ENCODE data around the gene MRPS18A. TPM values are rescaled to one million over a fixed set of nuclear protein-coding genes. Genes with fewer than 3 reads are reported as not detected.
A peak's percentile ranks its signal among the peaks of the same experiment; 100 is the strongest.

MRPS18A gene
- total RNA-seq, 1 experiment from 2014 or later = 125 TPM

DNA sequence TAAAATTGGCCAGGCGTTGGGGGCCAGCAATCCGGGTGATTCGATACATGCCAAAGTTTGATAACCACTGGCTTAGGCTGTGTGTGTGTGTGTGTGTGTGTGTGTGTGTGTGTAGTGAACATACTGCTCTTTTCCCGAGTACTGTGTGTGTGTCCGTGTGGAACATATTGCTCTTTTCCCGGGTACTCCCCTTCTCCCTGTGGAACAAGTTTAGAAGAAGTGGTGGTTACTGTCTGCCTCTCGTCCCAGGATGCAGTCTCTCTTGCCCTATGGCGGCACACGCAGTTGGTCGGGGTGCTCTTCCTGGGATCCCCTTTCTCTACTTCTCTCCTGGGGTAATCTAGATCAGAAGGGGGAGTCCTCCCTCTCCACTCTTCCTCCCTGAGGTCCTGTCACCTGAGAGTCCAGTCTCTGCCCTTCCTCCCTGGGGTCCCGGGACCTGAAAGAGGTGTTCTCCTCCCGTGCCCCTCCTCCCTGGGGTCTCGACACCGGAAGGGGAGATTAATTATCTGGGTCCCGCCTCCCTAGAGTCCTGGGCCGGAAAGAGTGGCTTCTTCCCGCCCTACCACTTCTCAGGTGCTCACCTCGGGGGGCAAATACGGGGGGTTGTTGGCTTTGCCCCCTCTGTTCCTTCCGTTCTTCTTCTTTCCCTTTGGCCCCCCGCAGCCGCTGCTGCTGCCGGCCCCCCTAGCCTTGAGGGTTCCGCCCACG is 59.0 kb downstream of the MRPS18A start:
- in situ Hi-C loops (cut with HindIII; ENCODE audit: low pct_unique_long_range_greater_than_20kb, low sequenced_read_pairs) = no loop called here
- peak; percentile 66 for DNase-seq (ENCODE audit: low read depth)

DNA sequence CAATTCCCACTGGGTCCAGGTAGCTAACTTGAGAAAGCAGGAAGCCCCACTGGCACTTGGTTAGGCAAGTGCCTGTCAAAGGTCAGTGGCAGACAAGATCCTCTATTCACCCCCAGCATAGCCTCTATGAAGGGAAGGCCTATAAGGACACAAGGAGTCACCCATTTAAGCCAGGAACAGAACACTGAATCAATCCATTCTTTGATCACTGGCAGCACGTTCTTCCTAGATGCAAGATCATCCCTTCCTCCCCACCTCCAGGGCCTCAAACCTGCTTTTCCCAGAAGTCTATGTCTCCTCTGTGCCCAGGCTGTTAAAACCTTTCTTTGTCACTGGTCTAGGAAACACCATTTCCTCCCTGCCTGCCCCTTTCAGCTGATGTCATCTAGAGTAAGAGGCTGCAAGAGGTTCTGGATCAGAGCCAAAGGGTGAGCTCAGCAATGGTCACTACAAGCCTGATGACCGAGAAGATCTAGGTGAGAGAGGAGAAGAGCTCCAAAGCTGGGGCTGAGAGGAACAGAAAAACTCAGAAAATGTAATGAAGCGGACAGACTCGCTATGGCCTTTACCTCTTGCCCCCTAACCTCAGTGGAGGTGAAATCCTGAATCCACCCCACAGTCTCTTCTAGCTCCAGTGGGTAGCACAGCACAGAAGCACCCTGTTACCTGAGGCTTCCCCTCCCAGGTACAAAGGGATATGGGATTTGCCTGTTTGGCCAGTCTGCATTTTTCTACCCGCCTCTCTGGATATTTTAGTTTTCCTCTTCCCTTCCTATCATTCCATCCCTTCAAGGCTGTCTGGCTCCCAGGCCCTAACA is 60.4 kb downstream of the MRPS18A start:
- peak; percentile 93 for DNase-seq (ENCODE audit: low read depth)
- in situ Hi-C loops (cut with HindIII; ENCODE audit: low pct_unique_long_range_greater_than_20kb, low sequenced_read_pairs) = no loop called here

DNA sequence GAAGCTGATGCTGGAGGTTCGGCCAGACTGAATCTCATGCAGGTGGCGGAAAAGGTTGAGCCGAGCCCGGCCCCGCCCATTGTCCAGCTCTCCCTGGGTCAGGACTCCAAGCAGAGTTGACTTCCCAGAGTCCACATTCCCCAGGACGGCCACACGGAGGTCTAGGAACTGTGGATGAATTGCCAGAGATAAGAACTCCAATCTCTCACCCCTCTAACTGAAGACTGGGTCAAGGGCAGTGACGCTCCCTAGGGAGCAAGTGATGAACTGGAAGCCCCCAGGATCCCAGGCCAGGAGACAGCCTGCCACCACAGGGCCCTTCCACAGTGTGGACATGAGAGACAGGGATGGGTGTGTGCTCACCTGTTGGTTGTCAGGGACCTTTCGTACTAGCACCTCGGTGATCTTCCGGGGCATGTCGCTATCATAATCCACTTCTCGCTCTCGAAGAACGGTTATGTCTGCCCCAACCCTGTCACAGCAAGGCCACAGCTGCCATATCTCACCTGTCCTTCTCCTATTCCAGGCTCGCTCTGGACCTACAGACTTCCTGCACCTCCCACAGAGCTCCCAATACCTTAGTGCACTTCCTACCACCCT is 62.1 kb downstream of the MRPS18A start:
- no peak for DNase-seq (ENCODE audit: low read depth)
- in situ Hi-C loops (cut with HindIII; ENCODE audit: low pct_unique_long_range_greater_than_20kb, low sequenced_read_pairs) = no loop called here

DNA sequence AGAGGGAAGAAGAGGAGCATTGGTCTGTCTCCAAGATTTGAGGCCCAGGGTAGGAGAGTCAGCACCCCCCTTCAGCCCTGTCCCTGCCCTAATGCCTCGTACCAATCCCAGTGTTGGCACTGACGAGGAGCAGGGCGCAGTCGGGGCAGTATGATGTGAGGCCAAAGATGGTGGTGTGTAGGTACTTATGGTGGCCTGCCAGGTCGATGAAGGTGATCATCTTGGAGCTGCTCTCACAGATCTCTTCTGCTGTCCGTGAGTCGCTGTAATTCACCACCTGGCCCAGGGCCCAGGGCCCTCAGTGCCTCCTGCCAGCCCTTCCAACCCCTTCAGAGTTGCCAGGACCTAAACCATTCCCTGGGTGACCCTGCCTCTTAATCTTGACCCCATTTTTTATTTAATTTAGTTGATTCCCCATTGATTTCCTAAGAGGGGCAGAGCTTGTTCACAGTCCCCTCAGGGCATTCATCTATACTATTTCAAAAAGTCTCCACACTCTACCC is 62.8 kb downstream of the MRPS18A start:
- in situ Hi-C loops (cut with HindIII; ENCODE audit: low pct_unique_long_range_greater_than_20kb, low sequenced_read_pairs) = no loop called here

DNA sequence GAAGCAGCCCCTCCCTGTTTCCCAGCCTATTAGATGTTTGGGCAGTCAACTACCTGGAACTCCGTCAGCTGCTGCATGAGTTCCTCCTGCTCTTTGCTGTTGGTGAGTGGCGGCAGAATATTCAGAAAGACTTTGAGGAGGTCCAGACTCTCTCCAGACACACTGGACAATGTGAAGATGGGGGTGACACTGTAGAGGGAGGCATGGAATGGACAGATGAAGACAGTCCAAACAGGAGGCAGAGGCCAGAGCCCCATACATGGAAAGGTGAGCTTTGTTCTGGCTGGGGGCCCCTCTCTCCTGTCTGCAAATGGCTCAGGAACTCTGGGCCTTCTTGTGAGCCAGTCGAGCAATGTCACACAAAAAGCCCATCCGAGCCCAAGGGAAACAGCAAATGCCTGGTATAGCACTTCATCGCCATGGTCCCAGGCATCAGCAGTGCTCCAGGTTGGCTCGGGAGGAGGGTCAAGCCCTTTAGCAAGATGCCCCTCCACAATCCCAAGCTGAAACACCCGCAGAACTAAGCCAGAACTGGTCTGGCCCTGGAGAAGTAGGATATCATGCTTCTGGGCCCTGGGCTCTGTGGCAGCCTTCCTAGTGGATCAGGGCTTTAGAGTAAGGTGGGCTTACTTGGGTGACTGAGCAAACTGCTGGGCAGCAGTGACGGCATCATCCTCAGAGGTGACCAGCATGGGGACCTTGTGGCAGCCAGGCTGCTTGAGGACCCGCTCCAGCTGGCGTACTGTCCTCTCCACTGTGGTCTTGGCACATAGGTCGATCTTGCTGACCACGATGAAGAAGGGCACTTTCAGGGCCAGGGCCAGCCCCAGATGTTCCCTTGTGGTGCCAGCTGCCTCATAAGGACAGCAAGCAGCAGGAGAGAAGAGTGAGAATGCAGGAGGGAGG is 63.5 kb downstream of the MRPS18A start:
- in situ Hi-C loops (cut with HindIII; ENCODE audit: low pct_unique_long_range_greater_than_20kb, low sequenced_read_pairs) = no loop called here
- DNase-seq (ENCODE audit: low read depth) = no peak

More for the DNA sequence above, 62.8 kb downstream of the MRPS18A start:
- DNase-seq (ENCODE audit: low read depth) = no peak

DNA sequence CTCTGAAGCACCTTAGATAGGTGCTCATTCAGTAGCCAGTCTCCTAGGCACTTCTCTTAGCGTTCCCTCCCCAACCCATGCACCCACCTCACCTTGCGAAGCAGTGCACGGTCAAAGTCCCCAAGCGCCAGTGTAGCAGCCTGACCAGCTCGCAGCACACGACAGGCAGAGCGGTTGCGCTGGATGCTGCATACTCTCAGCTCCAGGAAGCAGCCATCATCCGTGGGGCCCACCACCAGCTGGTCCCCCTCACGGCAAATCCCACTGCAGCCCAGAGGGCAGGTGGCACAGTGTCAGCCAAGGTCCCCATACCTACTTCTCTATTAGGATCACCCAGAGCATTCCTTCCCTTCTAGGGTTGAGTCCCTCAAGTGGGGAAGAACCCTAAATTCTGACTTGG is 65.0 kb downstream of the MRPS18A start:
- in situ Hi-C loops (cut with HindIII; ENCODE audit: low pct_unique_long_range_greater_than_20kb, low sequenced_read_pairs) = no loop called here
- DNase-seq (ENCODE audit: low read depth) = no peak

DNA sequence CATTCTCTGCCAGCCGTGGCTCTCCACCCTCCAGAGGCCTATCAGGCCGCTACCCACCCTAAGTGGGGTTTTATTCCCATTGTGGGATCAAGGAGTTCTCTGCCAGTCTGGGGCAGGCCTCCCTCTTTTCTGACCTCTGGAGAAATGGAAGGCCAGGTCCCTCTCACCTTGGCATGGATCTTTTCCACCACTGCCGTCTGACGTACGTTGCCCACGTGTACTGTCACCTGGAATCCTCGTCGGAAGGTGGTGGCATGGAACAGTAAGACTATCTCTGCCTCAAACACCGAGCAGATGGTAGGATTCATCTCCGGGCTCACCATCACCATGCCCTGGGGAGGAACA is 65.8 kb downstream of the MRPS18A start:
- in situ Hi-C loops (cut with HindIII; ENCODE audit: low pct_unique_long_range_greater_than_20kb, low sequenced_read_pairs) = no loop called here
- no peak for DNase-seq (ENCODE audit: low read depth)

Other genes starting within 250 kb of the MRPS18A start
- 0.07 TPM in 1 of 2 replicates, not detected in the other for gene DLK2, start 232.2 kb downstream of the MRPS18A start, total RNA-seq (2014; rRNA removed; shearing (Covaris generic); ENCODE audit: low replicate concordance)
- 20.2 and 22.7 TPM in 2 replicates for gene TJAP1, start 210.2 kb downstream of the MRPS18A start, total RNA-seq (2014; rRNA removed; shearing (Covaris generic); ENCODE audit: low replicate concordance)
- gene LRRC73, start 177.4 kb downstream of the MRPS18A start, total RNA-seq (2014; rRNA removed; shearing (Covaris generic); ENCODE audit: low replicate concordance) = 0.20 and 0.29 TPM in 2 replicates
- 101 and 127 TPM in 2 replicates for gene YIPF3, start 170.9 kb downstream of the MRPS18A start, total RNA-seq (2014; rRNA removed; shearing (Covaris generic); ENCODE audit: low replicate concordance)
- gene POLR1C, start 170.7 kb downstream of the MRPS18A start, total RNA-seq (2014; rRNA removed; shearing (Covaris generic); ENCODE audit: low replicate concordance) = 49.0 and 53.9 TPM in 2 replicates
- gene XPO5, start 111.8 kb downstream of the MRPS18A start, total RNA-seq (2014; rRNA removed; shearing (Covaris generic); ENCODE audit: low replicate concordance) = 28.3 and 39.2 TPM in 2 replicates
- 23.5 and 39.0 TPM in 2 replicates for gene POLH, start 111.6 kb downstream of the MRPS18A start, total RNA-seq (2014; rRNA removed; shearing (Covaris generic); ENCODE audit: low replicate concordance)
- 51.0 and 56.5 TPM in 2 replicates for gene GTPBP2, start 58.5 kb downstream of the MRPS18A start, total RNA-seq (2014; rRNA removed; shearing (Covaris generic); ENCODE audit: low replicate concordance)
- 39.1 and 46.7 TPM in 2 replicates for gene MAD2L1BP, start 52.0 kb downstream of the MRPS18A start, total RNA-seq (2014; rRNA removed; shearing (Covaris generic); ENCODE audit: low replicate concordance)
- not detected in 2 replicates for gene RSPH9, start 42.8 kb downstream of the MRPS18A start, total RNA-seq (2014; rRNA removed; shearing (Covaris generic); ENCODE audit: low replicate concordance)
- gene VEGFA, start 82.4 kb upstream of the MRPS18A start, total RNA-seq (2014; rRNA removed; shearing (Covaris generic); ENCODE audit: low replicate concordance) = 40.0 and 81.4 TPM in 2 replicates